Measurements from ENCODE around the gene DNAH7. TPM values are rescaled to one million over a fixed set of nuclear protein-coding genes. Genes with fewer than 3 reads are reported as not detected.

Gene DNAH7
- total RNA-seq, 2 donors from 2014 or later, result 1.1 to 1.5 TPM

- no peak overlapping the region for H3K4me3 Mint-ChIP-seq
- H3K9me3 Mint-ChIP-seq, result no peaks in the 10 kb centered on the region
- no peaks in the 10 kb centered on the region for H3K36me3 Mint-ChIP-seq (ENCODE audit: low read depth)
- H3K4me1 Mint-ChIP-seq, result peaks cover 7% of the 10 kb centered on the region
- no peak for TF ChIP-seq CTCF (conservative IDR thresholded peaks at IDR 0.05)
- Histone ChIP-seq H3K36me3 (ENCODE audit: control insufficient read depth, insufficient read depth, low read length) (no peaks in the 10 kb centered on the region), H3K4me3 (ENCODE audit: low read length) (no peak overlapping the region), H3K4me1 (ENCODE audit: control insufficient read depth, insufficient read depth, low read length) (no peaks in the 10 kb centered on the region), H3K9me3 (ENCODE audit: control insufficient read depth, low read length) (no peaks in the 10 kb centered on the region), H3K9ac (ENCODE audit: extremely low read depth, low read length, poor library complexity, severe bottlenecking) (no peak overlapping the region), H3K27me3 (ENCODE audit: control insufficient read depth, insufficient read depth, low read length, poor library complexity, severe bottlenecking) (no peaks in the 10 kb centered on the region), H3K27ac (ENCODE audit: low read depth, low read length) (no peak overlapping the region)
- WGBS, 2 experiments (ENCODE audit: insufficient coverage in 1 of 2, insufficient read length in 1 of 2), result 87 to 90% methylated on average over 2 of the region's 2 CpGs
- no peak for DNase-seq
- no peak overlapping the region for H3K27ac Mint-ChIP-seq
- no peaks in the 10 kb centered on the region for H3K27me3 Mint-ChIP-seq (ENCODE audit: insufficient read depth)
These were observed 209.1 kb downstream of the DNAH7 start for GRCh38 chr2:195859513-195859912.

GRCh38 chr2:195857132-195857531 lies 211.5 kb downstream of the DNAH7 start:
- WGBS, 2 experiments (ENCODE audit: insufficient coverage in 1 of 2, insufficient read length in 1 of 2), result 100% methylated on average over 2 of the region's 2 CpGs; no CpG with 5 or more reads in 1 of the 2 experiments
- Histone ChIP-seq H3K9ac (ENCODE audit: extremely low read depth, low read length, poor library complexity, severe bottlenecking) (no peak overlapping the region), H3K27ac (ENCODE audit: low read depth, low read length) (no peak overlapping the region), H3K27me3 (ENCODE audit: control insufficient read depth, insufficient read depth, low read length, poor library complexity, severe bottlenecking) (no peaks in the 10 kb centered on the region), H3K4me1 (ENCODE audit: control insufficient read depth, insufficient read depth, low read length) (no peaks in the 10 kb centered on the region), H3K9me3 (ENCODE audit: control insufficient read depth, low read length) (no peaks in the 10 kb centered on the region), H3K4me3 (ENCODE audit: low read length) (no peak overlapping the region), H3K36me3 (ENCODE audit: control insufficient read depth, insufficient read depth, low read length) (no peaks in the 10 kb centered on the region)
- Mint-ChIP-seq H3K27me3 (ENCODE audit: insufficient read depth) (no peaks in the 10 kb centered on the region), H3K27ac (no peak overlapping the region), H3K4me1 (peaks cover 5% of the 10 kb centered on the region), H3K9me3 (no peaks in the 10 kb centered on the region), H3K4me3 (no peak overlapping the region), H3K36me3 (ENCODE audit: low read depth) (no peaks in the 10 kb centered on the region)
- no peak for TF ChIP-seq CTCF (conservative IDR thresholded peaks at IDR 0.05)
- DNase-seq, result no peak

- Histone ChIP-seq H3K4me3 (ENCODE audit: low read length) (no peak overlapping the region), H3K27me3 (ENCODE audit: control insufficient read depth, insufficient read depth, low read length, poor library complexity, severe bottlenecking) (no peaks in the 10 kb centered on the region), H3K27ac (ENCODE audit: low read depth, low read length) (no peak overlapping the region), H3K9ac (ENCODE audit: extremely low read depth, low read length, poor library complexity, severe bottlenecking) (no peak overlapping the region), H3K9me3 (ENCODE audit: control insufficient read depth, low read length) (no peaks in the 10 kb centered on the region), H3K36me3 (ENCODE audit: control insufficient read depth, insufficient read depth, low read length) (no peaks in the 10 kb centered on the region), H3K4me1 (ENCODE audit: control insufficient read depth, insufficient read depth, low read length) (no peaks in the 10 kb centered on the region)
- WGBS, 2 experiments (ENCODE audit: insufficient coverage in 1 of 2, insufficient read length in 1 of 2), result 83 to 100% methylated on average over 2 to 3 of the region's 3 CpGs
- no peak overlapping the region for H3K27ac Mint-ChIP-seq
- no peak overlapping the region for H3K4me3 Mint-ChIP-seq
- no peak for TF ChIP-seq CTCF (conservative IDR thresholded peaks at IDR 0.05)
- no peaks in the 10 kb centered on the region for H3K36me3 Mint-ChIP-seq (ENCODE audit: low read depth)
- H3K27me3 Mint-ChIP-seq (ENCODE audit: insufficient read depth), result no peaks in the 10 kb centered on the region
- no peaks in the 10 kb centered on the region for H3K9me3 Mint-ChIP-seq
- H3K4me1 Mint-ChIP-seq, result peaks cover 5% of the 10 kb centered on the region
- no peak for DNase-seq
These were observed 217.9 kb downstream of the DNAH7 start for GRCh38 chr2:195850764-195851163.

All from endodermal cell (in vitro differentiated cells).